NB4 (cell line): Measurements from ENCODE around the gene DENND1A.

Experiments
- CTCF ChIP-seq: IDR thresholded peaks from one replicate; pipeline ENCODE4 v1.5.1; 2012; ENCODE audit warnings: low read depth, low read length
- POLR2A ChIP-seq: IDR thresholded peaks from 2 replicates; pipeline ENCODE4 v1.6.1; 2011; ENCODE audit warnings: mild to moderate bottlenecking; ENCODE audit not compliant: insufficient read length; ENCODE audit errors: extremely low read depth

- no peak for TF ChIP-seq CTCF
- TF ChIP-seq POLR2A, result no peak
Measured at GRCh38 chr9:123359106-123359505, 570.8 kb downstream of the DENND1A start.
